ENCODE measurements around the gene ITPR2.
"Not testable (repeated sequence)": the region's sequence is repeated elsewhere in the genome, so short reads cannot be mapped to it uniquely, and the experiment has no call there.

ITPR2 gene

DNA sequence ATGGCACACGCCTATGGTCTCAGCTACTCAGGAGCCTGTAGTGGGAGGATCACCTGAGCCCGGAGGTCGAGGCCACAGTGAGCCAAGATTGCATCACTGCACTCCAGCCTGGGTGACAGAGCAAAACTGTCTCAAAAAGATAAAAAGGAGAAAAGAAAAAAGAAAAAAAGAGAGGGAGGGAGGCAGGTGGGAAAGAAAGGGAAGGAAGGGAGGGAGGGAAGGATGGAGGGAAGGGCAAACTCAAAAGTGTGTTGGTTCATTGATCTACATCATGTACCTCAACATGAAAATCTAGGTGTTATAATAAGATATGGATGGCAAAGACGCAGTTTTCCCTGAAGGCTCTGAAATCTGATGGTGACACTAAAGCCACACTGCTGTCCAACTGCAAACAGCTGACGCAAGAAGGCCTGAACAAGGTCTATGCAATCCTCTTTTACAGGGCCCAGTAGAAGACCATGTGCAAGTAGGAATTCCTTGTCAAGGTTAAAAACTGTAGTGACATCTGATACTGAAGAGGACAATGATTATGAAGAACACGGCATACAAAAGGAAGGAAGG, 143.6 kb downstream of the ITPR2 start:
- no peak for DNase-seq (ENCODE audit: low read depth, low spot score)
- H3K27ac ChIP-seq: no peak overlapping the region

DNA sequence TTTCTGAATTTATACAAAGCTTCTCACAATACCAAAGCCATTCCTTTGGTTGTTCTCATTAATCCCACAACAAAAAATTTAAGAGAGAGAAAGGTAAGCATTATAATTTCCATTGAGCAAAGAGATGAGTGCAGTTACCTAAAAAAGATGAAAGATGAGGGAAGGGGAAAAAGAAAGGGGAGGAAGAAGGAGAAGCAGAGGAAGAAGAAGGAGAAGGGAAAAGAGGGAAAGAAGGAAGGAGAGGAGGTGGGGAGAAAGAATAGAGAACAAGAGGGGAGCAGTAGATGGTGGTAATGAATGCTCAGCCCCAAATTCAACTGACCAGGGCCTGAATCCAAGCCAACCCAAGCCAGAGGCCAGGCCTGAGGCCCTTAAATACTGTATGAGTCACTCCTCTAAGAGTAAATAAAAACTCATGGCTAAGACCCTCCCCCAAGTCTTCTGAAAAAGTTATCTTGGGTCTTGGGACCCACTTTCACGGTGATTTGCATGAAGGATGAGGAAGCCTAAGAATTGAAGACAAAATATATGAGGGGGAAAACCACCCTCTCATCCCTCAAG, 144.6 kb downstream of the ITPR2 start:
- DNase-seq (ENCODE audit: low read depth, low spot score): no peak
- no peak overlapping the region for H3K27ac ChIP-seq

DNA sequence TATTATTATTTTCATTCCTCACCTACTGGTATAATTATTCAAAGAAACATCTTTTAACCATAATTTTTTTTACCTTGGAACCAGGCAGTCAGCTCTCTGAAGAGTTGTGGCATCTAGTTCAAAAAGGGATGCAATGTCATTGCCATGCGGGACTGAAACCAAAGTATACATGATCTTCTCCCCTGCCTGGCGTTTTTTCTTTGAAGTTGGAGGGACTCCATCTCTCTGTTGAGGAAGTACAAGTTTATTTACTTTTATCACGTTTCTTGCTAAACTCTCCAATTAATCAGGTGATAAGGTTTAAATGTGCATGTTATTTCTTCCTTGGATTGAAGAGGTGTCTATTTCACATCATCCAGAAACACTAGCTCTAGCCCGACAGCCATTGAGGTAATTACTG, 146.6 kb downstream of the ITPR2 start:
- DNase-seq (ENCODE audit: low read depth, low spot score): no peak
- no peak overlapping the region for H3K27ac ChIP-seq

DNA sequence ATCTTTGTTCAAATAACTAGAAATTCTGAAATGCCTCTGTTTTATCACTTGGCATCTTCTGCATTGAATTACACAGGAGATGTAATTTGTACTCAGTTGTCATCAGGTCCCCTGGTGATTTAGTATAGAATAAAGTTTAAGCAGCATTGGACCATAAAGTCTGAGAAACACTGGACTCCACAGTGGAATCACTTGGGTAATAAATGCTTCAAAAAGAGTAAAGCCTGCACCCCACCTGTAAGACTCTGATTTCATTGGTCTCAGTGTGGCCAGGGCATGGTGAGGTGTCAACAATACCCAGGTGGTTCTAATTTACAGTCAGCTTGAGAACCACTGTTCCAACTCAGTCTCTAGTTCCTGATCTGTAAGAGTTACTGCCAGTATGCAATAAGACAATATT, 148.9 kb downstream of the ITPR2 start:
- H3K27ac ChIP-seq: no peak overlapping the region
- no peak for DNase-seq (ENCODE audit: low read depth, low spot score)

DNA sequence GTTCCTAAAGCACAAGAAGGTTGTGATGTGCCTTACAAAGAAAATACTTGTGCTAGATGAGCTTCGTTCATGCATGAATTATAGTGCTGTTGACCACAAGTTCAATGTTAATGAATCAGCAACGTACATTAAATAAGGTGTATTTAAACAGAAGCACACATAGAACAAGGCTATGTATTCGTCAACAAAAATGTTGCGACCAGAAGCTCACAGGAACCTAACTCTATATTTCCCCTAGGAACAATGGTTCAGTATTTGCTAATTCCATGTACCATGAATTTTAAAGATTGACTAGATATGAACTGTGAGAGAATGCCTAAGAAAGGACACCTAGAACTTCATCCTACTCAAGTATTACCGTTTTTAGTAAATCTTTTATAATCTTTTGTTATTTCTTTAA, 149.6 kb downstream of the ITPR2 start:
- H3K27ac ChIP-seq: no peak overlapping the region
- no peak for DNase-seq (ENCODE audit: low read depth, low spot score)

DNA sequence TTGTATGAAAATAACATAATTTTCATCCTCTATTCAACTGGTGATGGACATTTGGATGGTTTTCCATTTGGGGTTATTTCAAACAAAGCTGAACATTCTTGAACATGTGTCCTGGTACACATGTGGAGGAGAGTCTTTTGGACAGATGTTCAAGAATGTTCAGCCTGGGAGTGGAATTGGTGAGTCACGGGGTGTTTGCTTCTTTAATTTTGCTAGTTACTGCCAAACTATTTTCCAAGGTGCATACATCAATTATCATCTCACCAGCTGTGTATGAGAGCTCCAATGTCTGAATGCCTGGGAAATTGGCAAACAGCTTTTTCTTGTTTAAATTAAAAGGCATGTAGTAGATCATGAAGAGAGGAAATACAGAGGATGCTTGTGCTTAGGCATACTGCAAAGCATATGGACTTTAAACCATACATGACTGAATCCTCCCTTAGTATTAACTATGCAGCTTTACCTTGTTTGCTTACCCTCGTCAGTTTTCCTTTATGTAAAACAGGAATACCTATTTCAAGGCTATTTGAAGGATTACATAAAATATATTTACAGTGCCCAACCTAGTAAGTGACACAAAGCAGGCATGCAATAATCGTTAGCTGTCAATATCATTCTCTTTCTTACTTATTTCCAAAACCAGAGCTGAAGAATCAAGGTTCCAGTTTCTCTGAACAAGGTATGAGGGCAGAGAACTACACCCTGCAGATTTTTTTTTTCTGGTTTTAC, 152.1 kb downstream of the ITPR2 start:
- no peak overlapping the region for H3K27ac ChIP-seq
- no peak for DNase-seq (ENCODE audit: low read depth, low spot score)

DNA sequence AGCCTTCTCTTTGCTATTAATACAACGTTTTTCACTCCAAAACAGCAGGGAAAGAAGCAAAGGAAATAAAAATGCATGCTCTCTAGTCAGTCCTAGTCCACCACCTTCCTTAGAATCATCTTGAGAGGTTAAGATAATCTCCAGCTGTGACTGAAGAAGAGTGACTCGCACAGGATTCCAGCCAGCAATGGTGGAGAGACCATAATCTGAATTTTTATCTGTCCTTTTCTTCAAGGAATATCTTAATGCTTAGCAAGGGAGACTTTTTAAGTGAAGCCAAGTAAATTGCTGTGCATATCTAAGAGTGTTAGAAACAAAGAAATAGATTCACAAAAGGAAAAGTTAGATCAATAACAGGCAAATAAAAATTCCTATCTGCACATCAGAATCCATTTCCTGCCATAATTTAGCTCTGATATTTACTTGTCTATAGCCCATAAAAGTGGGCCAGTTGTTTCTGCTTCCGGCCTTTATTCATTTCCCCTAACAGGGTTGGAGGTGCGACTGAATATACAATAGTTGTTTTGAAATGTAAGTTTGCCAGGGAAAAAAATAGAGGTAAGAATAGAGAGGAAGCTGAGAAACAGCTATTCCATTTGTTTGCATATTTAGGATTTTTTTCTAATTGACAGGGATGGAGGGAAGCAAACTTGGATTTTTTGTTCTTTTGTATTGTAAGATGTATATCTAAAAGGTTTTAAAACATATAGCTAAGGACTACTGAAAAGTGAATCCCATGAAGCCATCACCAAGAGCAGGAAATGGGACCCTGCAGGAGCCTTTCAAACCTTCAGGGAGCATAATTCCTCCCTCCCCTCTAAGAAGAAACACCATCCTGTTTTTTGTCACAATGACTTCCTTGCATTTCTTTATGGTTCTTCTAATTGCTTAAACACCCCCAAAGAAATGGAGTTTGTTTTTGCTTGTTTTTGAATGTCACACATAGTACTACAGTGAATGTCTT, 154.0 kb downstream of the ITPR2 start:
- DNase-seq (ENCODE audit: low read depth, low spot score): no peak
- H3K27ac ChIP-seq: no peak overlapping the region

DNA sequence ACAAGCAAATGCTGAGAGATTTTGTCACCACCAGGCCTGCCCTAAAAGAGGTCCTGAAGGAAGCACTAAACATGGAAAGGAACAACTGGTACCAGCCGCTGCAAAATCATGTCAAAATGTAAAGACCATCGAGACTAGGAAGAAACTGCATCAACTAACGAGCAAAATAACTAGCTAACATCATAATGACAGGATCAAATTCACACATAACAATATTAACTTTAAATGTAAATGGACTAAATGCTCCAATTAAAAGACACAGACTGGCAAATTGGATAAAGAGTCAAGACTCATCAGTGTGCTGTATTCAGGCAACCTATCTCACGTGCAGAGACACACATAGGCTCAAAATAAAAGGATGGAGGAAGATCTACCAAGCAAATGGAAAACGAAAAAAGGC, 161.5 kb downstream of the ITPR2 start:
- DNase-seq (ENCODE audit: low read depth, low spot score); H3K27ac ChIP-seq: not testable (repeated sequence)

DNA sequence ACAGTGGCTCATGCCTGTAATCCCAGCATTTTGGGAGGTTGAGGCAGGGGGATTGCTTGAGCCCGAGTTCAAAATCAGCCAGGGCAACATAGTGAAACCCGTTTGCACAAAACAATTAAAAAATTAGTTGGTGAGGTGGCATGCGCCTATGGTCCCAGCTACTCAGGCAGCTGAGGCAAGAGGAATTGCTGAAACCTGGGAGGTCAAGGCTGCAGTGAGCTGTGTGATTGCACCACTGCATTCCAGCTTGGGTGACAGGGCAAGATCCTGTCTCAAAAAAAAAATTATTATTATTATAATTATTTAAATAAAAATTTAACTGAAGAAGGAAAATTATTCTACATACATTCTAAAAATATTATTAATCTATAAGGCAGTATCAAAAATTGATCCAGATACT, 164.1 kb downstream of the ITPR2 start:
- no peak overlapping the region for H3K27ac ChIP-seq
- DNase-seq (ENCODE audit: low read depth, low spot score): no peak

DNA sequence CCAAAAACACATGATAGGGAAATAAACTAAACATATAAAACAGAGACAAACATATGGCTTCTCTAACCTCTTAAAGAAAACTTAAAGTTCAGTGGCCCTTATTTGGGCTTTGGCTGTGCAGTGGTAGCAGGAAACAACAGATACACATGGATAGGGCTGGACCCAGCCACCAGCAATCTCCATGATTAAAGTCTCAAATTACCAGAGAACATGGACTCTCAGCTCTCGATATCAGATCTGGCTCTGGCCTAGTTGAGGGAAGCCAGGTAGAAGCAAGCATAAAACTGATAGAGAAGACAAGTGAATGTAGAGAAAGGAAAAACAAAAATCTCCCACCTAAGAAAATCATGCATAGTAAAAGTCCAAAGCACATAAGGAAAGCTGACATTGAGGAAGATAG, 164.8 kb downstream of the ITPR2 start:
- DNase-seq (ENCODE audit: low read depth, low spot score): no peak
- H3K27ac ChIP-seq: no peak overlapping the region

DNA sequence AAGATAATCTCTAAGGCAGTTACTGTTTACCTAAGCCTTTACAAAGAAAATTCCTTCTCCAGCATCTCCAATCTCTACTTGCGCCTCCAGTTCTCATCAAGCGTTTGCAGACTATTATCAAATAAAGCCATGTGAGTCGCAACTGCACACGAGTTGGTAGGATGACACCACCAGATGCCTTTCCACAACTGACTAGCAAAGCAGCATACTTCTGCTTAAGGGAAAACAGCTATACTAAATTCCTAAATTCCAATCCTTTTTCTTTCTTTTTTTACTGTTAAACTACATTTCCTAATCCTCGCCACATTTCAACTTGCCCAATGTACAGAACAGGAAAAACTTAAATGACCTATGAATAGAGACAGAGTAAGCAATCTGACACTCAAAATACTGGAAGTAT, 166.7 kb downstream of the ITPR2 start:
- DNase-seq (ENCODE audit: low read depth, low spot score): no peak
- no peak overlapping the region for H3K27ac ChIP-seq

DNA sequence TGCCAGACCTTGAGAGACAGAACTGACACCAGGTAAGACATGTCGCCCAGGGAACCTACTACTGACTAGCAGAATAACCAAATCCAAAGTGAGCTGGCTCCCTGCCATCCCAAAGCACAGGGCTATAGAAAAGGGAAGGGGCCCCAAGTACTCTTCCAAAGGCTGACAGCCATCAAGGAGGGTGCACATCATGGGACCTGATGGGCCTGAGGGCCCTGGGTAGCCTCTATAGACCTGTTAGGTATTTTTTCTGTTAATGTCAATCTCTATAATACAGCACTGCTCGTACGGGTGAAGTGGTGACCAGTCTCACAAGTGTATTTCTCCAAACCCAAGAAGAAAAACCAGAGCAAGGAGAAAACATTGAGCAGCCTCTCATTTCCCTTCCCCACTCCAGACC, 171.6 kb downstream of the ITPR2 start:
- H3K27ac ChIP-seq: no peak overlapping the region
- no peak for DNase-seq (ENCODE audit: low read depth, low spot score)

DNA sequence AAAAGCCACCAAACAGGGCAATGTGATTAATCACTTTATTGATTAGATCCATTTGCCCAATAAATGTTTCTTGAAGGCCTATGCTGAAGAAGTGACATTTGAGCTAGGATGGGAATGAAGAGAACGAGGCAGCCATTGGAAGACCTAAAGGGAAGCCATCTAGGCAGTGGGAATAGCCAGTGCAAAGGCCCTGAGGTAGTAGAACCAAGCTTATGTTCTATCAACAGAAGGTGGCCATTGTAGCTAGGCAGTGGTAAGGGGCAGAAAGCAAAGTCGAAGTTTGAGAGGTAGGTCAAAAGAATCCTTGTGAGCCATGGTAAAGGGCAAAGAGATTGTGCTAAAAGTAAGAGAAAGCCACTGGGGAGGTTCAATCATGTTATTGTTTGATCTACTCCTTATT, 173.1 kb downstream of the ITPR2 start:
- H3K27ac ChIP-seq: no peak overlapping the region
- no peak for DNase-seq (ENCODE audit: low read depth, low spot score)

DNA sequence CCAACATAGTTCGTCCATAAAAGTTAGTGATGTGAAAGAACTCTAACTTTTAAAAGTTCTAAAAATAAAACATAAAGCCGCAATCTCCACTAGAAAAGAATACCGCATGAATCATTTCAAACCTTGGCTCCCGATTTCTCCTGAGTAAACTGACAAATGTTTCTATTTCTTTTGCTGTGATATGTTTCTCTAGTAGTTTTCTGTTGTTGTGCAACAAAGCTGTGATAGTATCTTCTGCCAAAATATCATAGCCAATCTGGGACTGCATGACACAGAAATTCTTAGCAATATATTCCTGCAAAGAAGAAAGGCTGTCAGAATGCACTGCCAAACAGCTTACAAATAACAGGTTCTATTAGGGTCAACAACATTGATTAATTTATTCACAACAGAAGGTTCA, 174.0 kb downstream of the ITPR2 start:
- DNase-seq (ENCODE audit: low read depth, low spot score): no peak
- H3K27ac ChIP-seq: no peak overlapping the region

DNA sequence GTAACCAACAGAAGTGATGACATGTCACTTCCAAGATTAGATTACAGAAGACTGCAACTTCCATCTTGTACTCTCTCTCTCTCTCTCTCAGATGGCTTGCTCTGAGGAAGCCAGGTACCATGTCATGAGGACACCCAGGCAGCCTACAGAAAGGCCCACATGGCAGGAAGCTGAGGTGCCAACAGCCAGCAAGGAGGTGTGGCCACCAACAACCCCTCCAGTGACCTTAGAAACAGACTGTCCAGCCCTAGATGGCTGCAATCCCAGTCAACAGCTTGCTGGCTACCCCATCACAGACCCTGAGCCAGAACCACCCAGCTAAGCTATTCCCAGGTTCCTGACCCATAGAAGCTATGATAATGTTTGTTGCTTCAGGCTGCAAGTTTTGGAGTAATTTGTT, 178.4 kb downstream of the ITPR2 start:
- H3K27ac ChIP-seq: no peak overlapping the region
- no peak for DNase-seq (ENCODE audit: low read depth, low spot score)

DNA sequence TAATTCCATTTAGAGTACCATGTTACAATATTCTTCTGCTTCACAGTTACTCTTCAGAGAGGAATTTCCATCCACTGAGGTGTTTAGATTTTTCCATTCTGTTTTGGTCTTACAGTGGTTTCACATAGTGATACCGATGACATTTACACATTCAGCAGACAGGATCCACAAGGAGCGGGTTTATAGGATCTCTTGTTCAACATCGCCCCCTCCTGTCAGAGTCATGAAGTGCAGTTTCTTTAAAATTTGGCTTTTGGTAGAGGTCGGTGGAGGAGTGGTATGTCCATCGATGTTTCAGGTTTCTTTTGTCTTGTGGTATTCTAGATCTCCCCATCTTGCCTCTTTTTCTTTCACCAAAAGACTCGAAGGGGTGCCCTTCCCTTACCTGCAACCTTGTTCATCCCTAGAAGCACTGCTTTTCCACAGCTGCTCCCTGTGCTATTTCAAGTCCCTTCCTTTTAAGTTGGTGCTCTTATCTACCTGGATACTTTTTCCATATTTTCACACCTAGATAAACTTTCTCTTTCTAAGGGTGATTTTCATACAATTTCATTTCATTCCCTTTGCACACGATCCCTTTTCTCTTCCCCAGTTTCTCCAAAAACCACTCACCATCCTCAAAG, 181.3 kb downstream of the ITPR2 start:
- no peak for DNase-seq (ENCODE audit: low read depth, low spot score)
- H3K27ac ChIP-seq: no peak overlapping the region

DNA sequence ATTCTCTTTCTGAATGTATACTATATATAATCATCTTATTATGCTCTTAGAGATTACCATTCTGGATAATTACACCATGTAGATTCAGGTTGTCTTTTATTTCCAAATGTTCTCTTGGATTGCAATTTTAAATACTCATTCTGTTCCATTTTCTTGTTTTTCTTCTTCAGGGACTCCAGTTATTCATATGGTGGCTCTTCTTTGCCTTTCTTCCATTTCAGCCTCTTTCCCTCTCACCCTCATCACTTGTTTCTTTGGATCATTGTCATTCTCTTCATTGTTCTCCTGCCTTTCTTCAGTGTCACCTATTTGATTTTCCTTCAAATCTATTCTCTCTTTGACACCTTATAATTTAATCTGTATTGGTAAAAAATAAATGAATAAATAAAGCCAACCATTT, 182.0 kb downstream of the ITPR2 start:
- DNase-seq (ENCODE audit: low read depth, low spot score): no peak
- H3K27ac ChIP-seq: no peak overlapping the region

DNA sequence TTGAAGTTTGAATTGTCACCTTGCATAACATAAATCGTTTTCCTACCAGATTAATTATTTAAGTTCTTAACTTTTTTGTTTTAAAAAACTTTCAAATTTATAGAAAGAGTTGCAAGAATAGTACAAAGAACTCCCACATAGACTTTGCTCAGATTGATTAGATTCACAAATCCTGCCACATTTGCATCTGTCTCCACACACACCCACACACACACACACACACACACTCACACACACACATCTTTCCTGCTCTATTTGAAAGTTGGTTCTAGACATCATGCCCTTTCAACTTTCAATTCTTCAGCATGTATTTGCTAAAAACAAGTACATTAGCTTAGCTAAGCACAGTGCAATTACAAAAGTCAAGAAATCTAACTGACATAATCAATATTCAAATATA, 184.0 kb downstream of the ITPR2 start:
- no peak for DNase-seq (ENCODE audit: low read depth, low spot score)
- no peak overlapping the region for H3K27ac ChIP-seq

DNA sequence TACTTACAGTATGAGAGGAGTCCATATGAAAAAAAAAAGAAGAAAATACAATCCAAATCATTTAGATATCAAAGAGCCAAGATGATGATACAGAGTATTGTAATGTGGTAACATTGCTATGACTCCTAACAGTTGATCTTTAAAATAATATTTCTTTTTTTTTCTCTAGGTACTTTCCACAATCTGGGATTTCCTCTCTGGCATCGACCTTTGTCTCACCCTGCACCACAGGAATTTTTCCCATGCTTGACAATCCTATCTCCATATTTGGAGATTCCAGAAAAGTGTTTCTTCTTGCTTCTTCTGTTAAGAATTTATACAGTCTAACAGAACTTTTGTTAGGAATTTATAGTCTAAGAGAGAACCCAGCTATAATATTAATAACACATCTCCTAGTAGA, 184.4 kb downstream of the ITPR2 start:
- DNase-seq (ENCODE audit: low read depth, low spot score): no peak
- no peak overlapping the region for H3K27ac ChIP-seq

DNA sequence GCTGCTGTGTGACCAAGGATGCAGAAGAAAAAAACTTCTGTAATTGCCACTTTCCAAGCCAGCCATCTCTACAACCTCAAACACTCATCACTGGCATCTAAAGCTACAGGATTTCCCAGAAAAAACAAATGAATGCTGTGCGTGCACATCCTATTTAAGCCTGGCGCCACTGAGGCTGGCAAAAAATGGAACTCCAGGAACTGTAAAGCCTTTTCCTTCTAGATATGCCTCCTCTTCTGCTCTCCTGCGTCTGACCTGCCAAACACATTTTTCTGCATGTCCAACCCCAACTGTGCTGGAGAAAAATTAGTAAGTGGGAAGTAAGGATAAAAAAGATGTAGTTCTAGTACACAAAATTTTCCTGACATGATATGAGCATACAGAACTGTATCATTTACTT, 184.9 kb downstream of the ITPR2 start:
- H3K27ac ChIP-seq: no peak overlapping the region
- no peak for DNase-seq (ENCODE audit: low read depth, low spot score)

DNA sequence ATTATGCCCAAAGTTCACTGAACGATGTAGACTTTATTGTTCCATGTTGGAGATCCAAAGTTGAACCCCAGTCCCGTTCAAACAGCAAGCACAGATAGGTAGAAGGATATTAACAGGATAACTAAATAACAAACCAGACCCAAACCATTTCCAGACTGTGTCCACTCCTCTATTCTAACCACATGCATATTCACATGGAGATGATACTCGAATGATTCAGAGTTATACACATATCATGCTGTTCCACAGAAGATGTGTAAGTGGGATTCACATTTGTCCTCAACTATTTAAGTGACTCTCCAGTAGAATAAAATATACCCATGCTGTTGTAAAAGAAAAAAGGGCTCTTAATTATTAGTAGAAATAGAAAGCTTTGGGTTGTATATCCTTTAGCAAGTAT, 185.9 kb downstream of the ITPR2 start:
- no peak for DNase-seq (ENCODE audit: low read depth, low spot score)
- no peak overlapping the region for H3K27ac ChIP-seq

Data from epithelial cell of prostate (primary cell).